Measurements from ENCODE around the gene NOP16. TPM values are rescaled to one million over a fixed set of nuclear protein-coding genes. Genes with fewer than 3 reads are reported as not detected.
A peak's percentile ranks its signal among the peaks of the same experiment; 100 is the strongest.

NOP16 gene
- total RNA-seq, 4 donors from 2014 or later: 21.9 to 33.9 (median 30.5) TPM

GRCh38 chr5:176391999-176392398, 3.6 kb upstream of the NOP16 start:
- no peak overlapping the region for H3K4me3 ChIP-seq
- H3K27me3 ChIP-seq: no peaks in the 10 kb centered on the region
- no peak for DNase-seq (ENCODE audit: low spot score in 2 of 2)
- no peak overlapping the region for H3K27ac ChIP-seq
- WGBS: 83% methylated on average over 4 of the region's 4 CpGs
- H3K36me3 ChIP-seq: peaks cover 57% of the 10 kb centered on the region
- TF ChIP-seq POLR2AphosphoS5 (IDR thresholded peaks at IDR 0.05): no peak
- no peaks in the 10 kb centered on the region for H3K9me3 ChIP-seq
- H3K4me1 ChIP-seq: peaks cover 24% of the 10 kb centered on the region

- H3K36me3 ChIP-seq: peaks cover 51% of the 10 kb centered on the region
- no peaks in the 10 kb centered on the region for H3K27me3 ChIP-seq
- peaks cover 25% of the 10 kb centered on the region for H3K4me1 ChIP-seq
- H3K9me3 ChIP-seq: no peaks in the 10 kb centered on the region
- no peak overlapping the region for H3K4me3 ChIP-seq
- TF ChIP-seq EP300 (IDR thresholded peaks at IDR 0.05): no peak
- TF ChIP-seq CTCF (IDR thresholded peaks at IDR 0.05): no peak
- TF ChIP-seq POLR2A (IDR thresholded peaks at IDR 0.05): no peak
- TF ChIP-seq POLR2AphosphoS5 (IDR thresholded peaks at IDR 0.05): no peak
- no peak overlapping the region for H3K27ac ChIP-seq
- no peak for DNase-seq (ENCODE audit: low spot score in 2 of 2)
- WGBS: 86% methylated on average over 4 of the region's 4 CpGs
These were observed 3.1 kb upstream of the NOP16 start for GRCh38 chr5:176391479-176391878.

- no peak for DNase-seq (ENCODE audit: low spot score in 2 of 2)
- H3K27me3 ChIP-seq: no peaks in the 10 kb centered on the region
- peaks cover 47% of the 10 kb centered on the region for H3K36me3 ChIP-seq
- whole genome bisulfite sequencing: 28% methylated on average over 41 of the region's 41 CpGs
- H3K4me3 ChIP-seq: peak overlapping the region; percentile 75
- peak overlapping the region; percentile 95 for H3K27ac ChIP-seq
- TF ChIP-seq POLR2A (IDR thresholded peaks at IDR 0.05) (peak in 1 of 2 donors; percentile 29), EP300 (IDR thresholded peaks at IDR 0.05) (no peak), POLR2AphosphoS5 (IDR thresholded peaks at IDR 0.05) (peak in 1 of 3 donors; percentile 8), CTCF (IDR thresholded peaks at IDR 0.05) (no peak)
- peaks cover 30% of the 10 kb centered on the region for H3K4me1 ChIP-seq
- no peaks in the 10 kb centered on the region for H3K9me3 ChIP-seq
These were observed 1.0 kb upstream of the NOP16 start for GRCh38 chr5:176389135-176390123.

- peaks cover 30% of the 10 kb centered on the region for H3K4me1 ChIP-seq
- WGBS: under 1% methylated on average over 28 of the region's 29 CpGs
- H3K4me3 ChIP-seq: peak overlapping the region; percentile 75
- H3K36me3 ChIP-seq: peaks cover 50% of the 10 kb centered on the region
- no peak for DNase-seq (ENCODE audit: low spot score in 2 of 2)
- peak overlapping the region; percentile 95 for H3K27ac ChIP-seq
- H3K27me3 ChIP-seq: no peaks in the 10 kb centered on the region
- H3K9me3 ChIP-seq: no peaks in the 10 kb centered on the region
- TF ChIP-seq EP300 (IDR thresholded peaks at IDR 0.05) (no peak), POLR2AphosphoS5 (IDR thresholded peaks at IDR 0.05) (no peak), CTCF (IDR thresholded peaks at IDR 0.05) (no peak), POLR2A (IDR thresholded peaks at IDR 0.05) (no peak)
These were observed 375 bp downstream of the NOP16 start for GRCh38 chr5:176388003-176388443.

- Histone ChIP-seq H3K4me1 (peaks cover 30% of the 10 kb centered on the region), H3K4me3 (peak overlapping the region; percentile 75), H3K9me3 (no peaks in the 10 kb centered on the region), H3K36me3 (peaks cover 49% of the 10 kb centered on the region), H3K27ac (no peak overlapping the region), H3K27me3 (no peaks in the 10 kb centered on the region)
- WGBS: 32% methylated on average over 8 of the region's 8 CpGs
- no peak for TF ChIP-seq EP300 (IDR thresholded peaks at IDR 0.05)
- no peak for TF ChIP-seq CTCF (IDR thresholded peaks at IDR 0.05)
- no peak for TF ChIP-seq POLR2AphosphoS5 (IDR thresholded peaks at IDR 0.05)
- TF ChIP-seq POLR2A (IDR thresholded peaks at IDR 0.05): no peak
- DNase-seq (ENCODE audit: low spot score in 2 of 2): no peak
These were observed 943 bp downstream of the NOP16 start for GRCh38 chr5:176387384-176387925.
